Activated naive CD4-positive, alpha-beta T cell treated with anti-CD3 and anti-CD28 coated beads for 36 hours (primary cell): Measurements from ENCODE around the gene STMN3. TPM values are rescaled to one million over a fixed set of nuclear protein-coding genes. Genes with fewer than 3 reads are reported as not detected.

Source experiments
- CTCF ChIA-PET: fragments of 350-600 bp; sonication (Branson Sonifier 250); formaldehyde crosslinking; loops from one replicate; lab custom pipeline; 2021; ENCODE audit warnings: antibody characterized with exemption; lab: Charles Lee
- DNase-seq: peaks from one replicate; pipeline ENCODE4 v3.0.0-alpha.2; 2020
- H3K27ac Mint-ChIP-seq: one replicate; pipeline ENCODE4 v1.8.0; 2021; ENCODE audit warnings: mild to moderate bottlenecking, mixed read lengths
- H3K27me3 Mint-ChIP-seq: one replicate; pipeline ENCODE4 v1.8.0; 2021; ENCODE audit warnings: low read depth, mixed read lengths
- H3K36me3 Mint-ChIP-seq: one replicate; pipeline ENCODE4 v1.8.0; 2021; ENCODE audit warnings: low read depth, mixed read lengths
- H3K4me1 Mint-ChIP-seq: one replicate; pipeline ENCODE4 v1.8.0; 2021; ENCODE audit warnings: low read depth, mixed read lengths
- H3K4me3 Mint-ChIP-seq: one replicate; pipeline ENCODE4 v1.8.0; 2021; ENCODE audit warnings: mild to moderate bottlenecking, moderate library complexity, mixed read lengths
- H3K9me3 Mint-ChIP-seq: one replicate; pipeline ENCODE4 v1.8.0; 2021; ENCODE audit warnings: mixed read lengths
- intact Hi-C: fragments of 100-400 bp; cut with micrococcal nuclease; formaldehyde crosslinking; loops from one replicate; pipeline ENCODE4 v1.15.1; 2023
- total RNA-seq, 2 experiments: library from RNA; stranded (reverse); gene quantifications; one replicate each; pipeline ENCODE4 v1.2.3, GENCODE V29; 2021

STMN3 gene
- total RNA-seq, 2 experiments from 2014 or later = 6.7 to 7.3 TPM

DNA sequence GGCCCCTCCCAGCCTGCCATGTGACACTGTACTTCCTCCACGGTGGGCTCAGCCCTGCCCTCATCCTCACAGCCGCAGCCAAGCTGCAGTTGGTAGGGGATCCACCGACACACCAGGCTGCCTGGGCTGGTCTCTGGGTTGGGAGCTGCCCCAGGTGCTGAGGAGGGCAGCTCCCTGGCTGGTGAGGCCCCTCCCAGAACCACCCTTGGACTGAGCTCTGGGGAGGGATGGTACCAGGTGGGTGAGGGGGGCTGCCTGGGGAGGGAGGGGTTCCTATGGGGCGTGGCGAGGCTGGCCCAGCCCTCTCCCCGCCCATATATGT is 43.0 kb upstream of the STMN3 start:
- H3K27me3 Mint-ChIP-seq = no peaks in the 10 kb centered on the region
- peaks cover 7% of the 10 kb centered on the region for H3K36me3 Mint-ChIP-seq
- H3K4me3 Mint-ChIP-seq = no peak overlapping the region
- CTCF ChIA-PET = no interaction called here
- no peaks in the 10 kb centered on the region for H3K9me3 Mint-ChIP-seq
- intact Hi-C loops = no loop called here
- DNase-seq = peak; percentile 58
- H3K27ac Mint-ChIP-seq = no peak overlapping the region
- peaks cover 41% of the 10 kb centered on the region for H3K4me1 Mint-ChIP-seq

GRCh38 chr20:63695424-63696305 is 42.4 kb upstream of the STMN3 start:
- no peak for DNase-seq
- H3K4me3 Mint-ChIP-seq = no peak overlapping the region
- CTCF ChIA-PET = no interaction called here
- no peaks in the 10 kb centered on the region for H3K9me3 Mint-ChIP-seq
- peaks cover 7% of the 10 kb centered on the region for H3K36me3 Mint-ChIP-seq
- H3K27ac Mint-ChIP-seq = no peak overlapping the region
- H3K4me1 Mint-ChIP-seq = peaks cover 39% of the 10 kb centered on the region
- intact Hi-C loops = no loop called here
- no peaks in the 10 kb centered on the region for H3K27me3 Mint-ChIP-seq

- DNase-seq = no peak
- H3K4me1 Mint-ChIP-seq = peaks cover 34% of the 10 kb centered on the region
- peaks cover 7% of the 10 kb centered on the region for H3K36me3 Mint-ChIP-seq
- H3K27me3 Mint-ChIP-seq = no peaks in the 10 kb centered on the region
- CTCF ChIA-PET = interaction anchor here (0.5 kb wide), 1 partner anchor 86 kb away, joined by 4 read pairs; no protein-coding TSS in a partner anchor
- intact Hi-C loops = no loop called here
- H3K4me3 Mint-ChIP-seq = no peak overlapping the region
- no peaks in the 10 kb centered on the region for H3K9me3 Mint-ChIP-seq
- H3K27ac Mint-ChIP-seq = no peak overlapping the region
Observed at GRCh38 chr20:63694584-63695423, 41.6 kb upstream of the STMN3 start.

DNA sequence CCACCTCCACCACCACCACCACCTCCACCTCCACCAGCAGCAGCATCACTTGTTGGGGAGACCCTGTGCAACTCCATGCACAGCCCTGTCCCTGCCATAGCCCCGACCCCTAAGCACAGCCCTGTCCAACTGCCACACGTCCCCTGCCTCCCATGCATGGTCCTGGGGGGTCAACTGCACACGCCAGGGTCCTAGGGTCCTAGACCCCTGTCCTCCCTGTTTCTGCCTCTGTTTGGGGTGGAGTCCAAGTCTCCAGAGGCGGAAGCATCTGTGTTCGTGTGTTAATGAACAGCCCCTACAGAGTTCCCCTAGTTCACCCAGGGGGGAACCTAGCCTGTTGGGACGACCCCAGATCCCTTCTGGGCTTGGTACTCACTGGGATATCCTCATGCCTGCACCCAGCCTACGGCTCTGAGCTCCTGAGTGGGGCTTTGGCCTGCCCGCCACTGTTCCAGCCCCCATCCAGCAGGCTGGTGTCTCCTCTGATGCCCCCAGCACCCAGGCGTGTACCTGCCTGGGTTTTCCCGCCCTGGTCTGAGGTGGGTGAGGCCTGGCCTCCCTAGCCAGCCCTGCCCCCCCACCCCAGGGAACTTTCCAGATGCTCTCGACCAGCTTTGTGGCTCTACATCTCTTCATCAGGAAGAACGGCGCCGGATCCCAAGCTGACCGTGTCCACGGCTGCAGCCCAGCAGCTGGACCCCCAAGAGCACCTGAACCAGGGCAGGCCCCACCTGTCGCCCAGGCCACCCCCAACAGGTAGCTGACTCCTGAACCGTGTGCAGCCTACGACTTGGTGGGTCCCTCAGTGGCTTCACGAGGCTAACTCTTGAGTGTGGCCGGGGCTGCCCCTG is 40.7 kb upstream of the STMN3 start:
- no peak overlapping the region for H3K4me3 Mint-ChIP-seq
- H3K4me1 Mint-ChIP-seq = peaks cover 29% of the 10 kb centered on the region
- H3K27ac Mint-ChIP-seq = peak overlapping the region; percentile 36
- intact Hi-C loops = no loop called here
- DNase-seq = no peak
- CTCF ChIA-PET = interaction anchor here (0.5 kb wide), 1 partner anchor 86 kb away, joined by 4 read pairs; no protein-coding TSS in a partner anchor
- no peaks in the 10 kb centered on the region for H3K27me3 Mint-ChIP-seq
- H3K9me3 Mint-ChIP-seq = no peaks in the 10 kb centered on the region
- H3K36me3 Mint-ChIP-seq = peaks cover 7% of the 10 kb centered on the region

DNA sequence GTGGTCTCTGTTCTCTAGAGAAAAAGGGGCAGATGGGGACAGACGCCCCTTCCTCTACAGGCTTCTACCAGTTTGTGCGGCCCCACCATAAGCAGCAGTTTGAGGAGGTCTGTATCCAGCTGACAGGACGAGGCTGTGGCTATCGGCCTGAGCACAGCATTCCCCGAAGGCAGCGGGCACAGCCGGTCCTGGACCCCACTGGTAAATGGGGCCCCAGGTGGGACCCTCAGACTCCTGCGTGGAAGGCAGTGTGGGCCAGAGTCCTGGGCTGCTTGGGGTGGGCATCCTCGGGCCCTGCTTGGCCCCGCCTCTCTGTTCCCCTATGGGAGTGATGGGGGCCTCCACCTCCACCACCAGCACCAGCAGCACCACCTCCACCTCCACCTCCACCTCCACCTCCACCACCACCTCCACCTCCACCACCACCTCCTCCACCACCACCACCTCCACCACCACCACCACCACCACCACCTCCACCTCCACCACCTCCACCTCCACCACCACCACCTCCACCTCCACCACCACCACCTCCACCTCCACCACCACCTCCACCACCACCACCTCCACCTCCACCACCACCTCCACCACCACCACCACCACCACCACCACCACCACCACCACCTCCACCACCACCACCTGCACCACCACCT is 40.0 kb upstream of the STMN3 start:
- DNase-seq = no peak
- Mint-ChIP-seq H3K27ac (no peak overlapping the region), H3K4me3 (no peak overlapping the region), H3K4me1 (peaks cover 24% of the 10 kb centered on the region), H3K27me3 (no peaks in the 10 kb centered on the region), H3K36me3 (peaks cover 7% of the 10 kb centered on the region), H3K9me3 (no peaks in the 10 kb centered on the region)
- intact Hi-C loops = no loop called here
- CTCF ChIA-PET = no interaction called here

DNA sequence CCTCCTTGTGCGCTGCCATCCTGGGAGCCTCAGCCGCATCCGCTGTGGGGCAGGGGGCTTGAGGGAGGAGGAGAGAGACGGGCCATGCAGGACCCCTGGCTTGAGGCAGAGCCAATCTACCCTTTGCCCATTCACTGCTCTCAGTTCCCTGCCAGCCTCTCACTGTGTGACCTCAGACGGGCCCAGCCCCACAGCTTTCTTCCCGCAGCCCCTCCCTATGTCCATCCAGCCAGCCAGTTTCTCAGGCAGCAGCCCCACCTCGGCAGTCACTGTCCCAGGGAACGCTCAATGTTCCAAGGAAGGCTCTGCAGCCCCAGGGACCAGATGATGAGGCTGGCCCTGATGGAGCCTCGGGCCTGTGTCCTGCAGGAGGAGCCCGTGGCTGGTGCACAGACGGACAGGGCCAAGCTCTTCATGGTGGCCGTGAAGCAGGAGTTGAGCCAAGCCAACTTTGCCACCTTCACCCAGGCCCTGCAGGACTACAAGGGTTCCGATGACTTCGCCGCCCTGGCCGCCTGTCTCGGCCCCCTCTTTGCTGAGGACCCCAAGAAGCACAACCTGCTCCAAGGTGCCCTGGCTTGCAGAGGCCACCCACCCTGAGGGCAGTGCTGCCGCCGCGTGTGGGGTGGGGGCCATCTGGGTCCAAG is 39.3 kb upstream of the STMN3 start:
- Mint-ChIP-seq H3K36me3 (peaks cover 7% of the 10 kb centered on the region), H3K4me1 (peaks cover 20% of the 10 kb centered on the region), H3K27me3 (no peaks in the 10 kb centered on the region), H3K27ac (no peak overlapping the region), H3K4me3 (no peak overlapping the region), H3K9me3 (no peaks in the 10 kb centered on the region)
- intact Hi-C loops = no loop called here
- DNase-seq = no peak
- CTCF ChIA-PET = no interaction called here

- H3K27me3 Mint-ChIP-seq = no peaks in the 10 kb centered on the region
- intact Hi-C loops = no loop called here
- CTCF ChIA-PET = no interaction called here
- peaks cover 18% of the 10 kb centered on the region for H3K4me1 Mint-ChIP-seq
- peaks cover 7% of the 10 kb centered on the region for H3K36me3 Mint-ChIP-seq
- no peak overlapping the region for H3K4me3 Mint-ChIP-seq
- DNase-seq = no peak
- no peaks in the 10 kb centered on the region for H3K9me3 Mint-ChIP-seq
- no peak overlapping the region for H3K27ac Mint-ChIP-seq
Observed at GRCh38 chr20:63691711-63692435, 38.6 kb upstream of the STMN3 start.

- no peaks in the 10 kb centered on the region for H3K27me3 Mint-ChIP-seq
- no peak for DNase-seq
- H3K4me3 Mint-ChIP-seq = no peak overlapping the region
- no peak overlapping the region for H3K27ac Mint-ChIP-seq
- H3K9me3 Mint-ChIP-seq = no peaks in the 10 kb centered on the region
- CTCF ChIA-PET = no interaction called here
- H3K4me1 Mint-ChIP-seq = peaks cover 20% of the 10 kb centered on the region
- intact Hi-C loops = no loop called here
- H3K36me3 Mint-ChIP-seq = peaks cover 7% of the 10 kb centered on the region
Observed at GRCh38 chr20:63690898-63691710, 37.9 kb upstream of the STMN3 start.

GRCh38 chr20:63690003-63690897 is 37.0 kb upstream of the STMN3 start:
- Mint-ChIP-seq H3K4me1 (peaks cover 17% of the 10 kb centered on the region), H3K27ac (no peak overlapping the region), H3K9me3 (no peaks in the 10 kb centered on the region), H3K27me3 (no peaks in the 10 kb centered on the region), H3K36me3 (peaks cover 7% of the 10 kb centered on the region), H3K4me3 (no peak overlapping the region)
- CTCF ChIA-PET = no interaction called here
- intact Hi-C loops = no loop called here
- DNase-seq = no peak
